Gastroesophageal sphincter (tissue), 4 donors: ENCODE measurements around the gene MAP3K10. TPM values are rescaled to one million over a fixed set of nuclear protein-coding genes. Genes with fewer than 3 reads are reported as not detected.

Source experiments
- ATAC-seq: fragments of 150-250 bp; one replicate; pipeline ENCODE4 v1.9.1; 2016; ENCODE audit warnings: mild to moderate bottlenecking, moderate library complexity
- H3K27ac ChIP-seq, 4 donors: fragments of 200-600 bp; sonication (generic) in 3 of 4; 1 replicate in 3 of 4; 2 replicates in 1 of 4; pipeline ENCODE4 v1.5.1; 2016 to 2019
- H3K27me3 ChIP-seq: fragments of 200-600 bp; sonication (generic); one replicate; pipeline ENCODE4 v1.5.1; 2019
- H3K36me3 ChIP-seq, 2 donors: fragments of 200-600 bp; sonication (generic); one replicate each; pipeline ENCODE4 v1.5.1; 2019; ENCODE audit warnings: control low read depth in 1 of 2
- H3K4me1 ChIP-seq, 3 donors: fragments of 200-600 bp; sonication (generic); 1 replicate in 2 of 3; 2 replicates in 1 of 3; pipeline ENCODE4 v1.5.1; 2016 to 2019; ENCODE audit warnings: control low read depth in 2 of 3
- H3K4me3 ChIP-seq, 2 donors: fragments of 200-600 bp; sonication (generic); one replicate each; pipeline ENCODE4 v1.5.1; 2019; ENCODE audit warnings: mild to moderate bottlenecking in 1 of 2, moderate library complexity in 1 of 2
- H3K9me3 ChIP-seq, 3 donors: fragments of 200-600 bp; sonication (generic); one replicate each; pipeline ENCODE4 v1.5.1; 2017 to 2019; ENCODE audit warnings: control low read depth in 2 of 3
- EP300 ChIP-seq: sonication (generic); formaldehyde crosslinking; IDR thresholded peaks from one replicate; pipeline ENCODE4 v1.6.1; 2017; ENCODE audit warnings: antibody characterized with exemption, mild to moderate bottlenecking
- POLR2A ChIP-seq, 2 donors: fragments of 450-650 bp; IDR thresholded peaks; one replicate each; pipeline ENCODE4 v1.6.1; 2017; ENCODE audit warnings: antibody characterized with exemption in 2 of 2, mild to moderate bottlenecking in 2 of 2, moderate library complexity in 1 of 2
- POLR2AphosphoS5 ChIP-seq: sonication (generic); formaldehyde crosslinking; IDR thresholded peaks from one replicate; pipeline ENCODE4 v1.6.1; 2017; ENCODE audit warnings: antibody characterized with exemption
- WGBS, 2 donors: methylation state at CpG; one replicate each; pipeline ENCODE4 v1.1.5; 2018; ENCODE audit warnings: low coverage in 1 of 2; 5-methylcytosine and 5-hydroxymethylcytosine counted together
- total RNA-seq, 4 donors: library from RNA; depleted of rRNA; stranded (reverse); fragments of >200 nt; gene quantifications; one replicate each; pipeline ENCODE4 v1.1.0, GENCODE V29; 2016
- TF ChIP-seq, protein P1 (sequence below), 4 experiments: fragments of 200-600 bp in 2 of 4; fragments of 450-650 bp in 2 of 4; sonication (generic) in 1 of 4; IDR thresholded peaks; one replicate each; pipeline ENCODE4 v1.5.1; 2017 to 2019; ENCODE audit warnings: antibody characterized with exemption in 4 of 4, mild to moderate bottlenecking in 2 of 4, moderate library complexity in 2 of 4

MAP3K10 gene
- total RNA-seq, 4 donors from 2014 or later, result 9.8 to 21.3 (median 16.4) TPM

DNA sequence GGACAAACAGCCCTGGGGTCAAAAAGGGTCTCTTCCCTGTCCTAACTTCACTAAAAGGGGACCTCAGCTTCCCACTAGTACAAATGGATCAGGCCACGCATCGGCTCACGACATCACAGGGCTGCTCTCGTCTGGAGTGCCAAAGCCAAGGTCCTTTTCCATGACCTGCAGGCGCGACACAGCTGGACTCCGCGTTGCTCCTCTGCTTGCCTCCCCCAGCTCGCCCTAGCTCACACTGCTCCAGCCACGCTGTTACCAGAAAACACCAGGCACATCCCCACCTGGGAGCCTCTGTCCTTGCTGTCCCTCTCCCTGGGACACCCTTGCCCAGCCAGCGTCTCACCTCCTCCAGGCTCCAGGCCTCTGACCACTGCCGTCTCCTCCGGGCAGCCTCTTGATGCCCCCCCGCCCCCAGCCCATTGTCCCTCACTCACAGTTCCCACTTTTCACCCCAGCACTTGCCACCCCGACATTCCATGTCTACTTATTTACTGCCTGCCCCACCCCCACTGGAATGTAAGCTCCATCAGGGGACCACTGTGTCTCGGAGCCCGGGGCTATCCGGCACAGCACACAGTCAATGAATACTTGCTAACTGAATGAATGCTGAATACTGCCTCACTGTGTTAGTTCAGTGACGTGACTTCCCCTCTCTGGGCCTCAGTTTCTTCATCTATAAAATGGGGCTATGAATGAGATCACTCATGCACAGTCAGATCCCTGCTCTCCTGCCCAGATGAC, 73.3 kb downstream of the MAP3K10 start:
- no peak overlapping the region for H3K4me3 ChIP-seq
- peaks cover 0 to 36% (median 18%) of the 10 kb centered on the region in 3 donors for H3K4me1 ChIP-seq
- H3K9me3 ChIP-seq, result no peaks in the 10 kb centered on the region
- H3K36me3 ChIP-seq, result peaks cover 0 to 31% of the 10 kb centered on the region in 2 donors
- H3K27ac ChIP-seq, result no peak overlapping the region
- H3K27me3 ChIP-seq, result no peaks in the 10 kb centered on the region
- TF ChIP-seq EP300 (no peak), POLR2AphosphoS5 (no peak), POLR2A (IDR thresholded peaks at IDR 0.05) (no peak)
- TF ChIP-seq, protein P1, sequence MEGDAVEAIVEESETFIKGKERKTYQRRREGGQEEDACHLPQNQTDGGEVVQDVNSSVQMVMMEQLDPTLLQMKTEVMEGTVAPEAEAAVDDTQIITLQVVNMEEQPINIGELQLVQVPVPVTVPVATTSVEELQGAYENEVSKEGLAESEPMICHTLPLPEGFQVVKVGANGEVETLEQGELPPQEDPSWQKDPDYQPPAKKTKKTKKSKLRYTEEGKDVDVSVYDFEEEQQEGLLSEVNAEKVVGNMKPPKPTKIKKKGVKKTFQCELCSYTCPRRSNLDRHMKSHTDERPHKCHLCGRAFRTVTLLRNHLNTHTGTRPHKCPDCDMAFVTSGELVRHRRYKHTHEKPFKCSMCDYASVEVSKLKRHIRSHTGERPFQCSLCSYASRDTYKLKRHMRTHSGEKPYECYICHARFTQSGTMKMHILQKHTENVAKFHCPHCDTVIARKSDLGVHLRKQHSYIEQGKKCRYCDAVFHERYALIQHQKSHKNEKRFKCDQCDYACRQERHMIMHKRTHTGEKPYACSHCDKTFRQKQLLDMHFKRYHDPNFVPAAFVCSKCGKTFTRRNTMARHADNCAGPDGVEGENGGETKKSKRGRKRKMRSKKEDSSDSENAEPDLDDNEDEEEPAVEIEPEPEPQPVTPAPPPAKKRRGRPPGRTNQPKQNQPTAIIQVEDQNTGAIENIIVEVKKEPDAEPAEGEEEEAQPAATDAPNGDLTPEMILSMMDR (IDR thresholded peaks at IDR 0.05), result no peak
- no peak for ATAC-seq
- 40 to 81% methylated on average over 1 to 8 of the region's 19 CpGs for whole genome bisulfite sequencing, 2 donors

Other genes with a start within 250 kb of the MAP3K10 start
- gene PSMC4, start 220.3 kb upstream of the MAP3K10 start, total RNA-seq, result 100 to 1,000 TPM in 1 of 4 donors, 10 to 100 TPM in 3; 75.2 to 104 (median 94.7) TPM
- gene ZNF546, start 194.4 kb upstream of the MAP3K10 start, total RNA-seq, result 10 to 100 TPM in 1 of 4 donors, 1 to 10 TPM in 3; 5.2 to 17.7 (median 7.5) TPM
- gene ZNF780B, start 135.2 kb upstream of the MAP3K10 start, total RNA-seq, result 10 to 100 TPM; 14.5 to 22.5 (median 19.7) TPM
- 10 to 100 TPM in 3 of 4 donors, 1 to 10 TPM in 1; 9.4 to 22.1 (median 15.5) TPM for gene ZNF780A, start 100.5 kb upstream of the MAP3K10 start, total RNA-seq
- gene TTC9B, start 27.0 kb downstream of the MAP3K10 start, total RNA-seq, result not detected
- gene CCNP, start 35.3 kb downstream of the MAP3K10 start, total RNA-seq, result under 1 TPM in 1 of 4 donors, not detected in 3; 0.13 TPM
- 10 to 100 TPM; 64.2 to 88.9 (median 72.8) TPM for gene AKT2, start 93.9 kb downstream of the MAP3K10 start, total RNA-seq
- 10 to 100 TPM in 3 of 4 donors, 1 to 10 TPM in 1; 10.0 to 29.7 (median 19.2) TPM for gene C19orf47, start 157.0 kb downstream of the MAP3K10 start, total RNA-seq
- gene PLD3, start 157.3 kb downstream of the MAP3K10 start, total RNA-seq, result 100 to 1,000 TPM; 237 to 302 (median 266) TPM
- 1 to 10 TPM in 1 of 4 donors, under 1 TPM in 1, not detected in 2; 0.19 to 1.1 TPM for gene HIPK4, start 198.8 kb downstream of the MAP3K10 start, total RNA-seq
- gene PRX, start 222.0 kb downstream of the MAP3K10 start, total RNA-seq, result 10 to 100 TPM in 1 of 4 donors, 1 to 10 TPM in 3; 4.5 to 12.7 (median 6.7) TPM
- 10 to 100 TPM; 16.6 to 22.1 (median 18.9) TPM for gene SERTAD1, start 234.6 kb downstream of the MAP3K10 start, total RNA-seq